ENCODE results near the gene SPECC1L. TPM values are rescaled to one million over a fixed set of nuclear protein-coding genes. Genes with fewer than 3 reads are reported as not detected.

SPECC1L gene
- total and polyA plus RNA-seq, 10 donors, result 5.0 to 65.4 (median 41.5) TPM

GRCh38 chr22:24302591-24302990 is 32.0 kb downstream of the SPECC1L start:
- TF ChIP-seq POLR2A (IDR thresholded peaks at IDR 0.05) (no peak), POLR2AphosphoS5 (IDR thresholded peaks at IDR 0.05) (no peak), CTCF (IDR thresholded peaks at IDR 0.05 in 8 of 11, conservative IDR thresholded peaks at IDR 0.05 in 3 of 11) (no peak)
- WGBS, 5 donors, result 38 to 63% (median 53%) methylated on average over 1 of the region's 1 CpG
- Histone ChIP-seq H3K27me3 (replicated peaks in 1 of 7) (no peaks in the 10 kb centered on the region), H3K4me1 (peaks cover 27 to 78% (median 50%) of the 10 kb centered on the region in 6 donors), H3K36me3 (peaks cover 0 to 53% (median 10%) of the 10 kb centered on the region in 6 donors), H3K9me3 (no peaks in the 10 kb centered on the region), H3K4me3 (no peak overlapping the region), H3K27ac (peak overlapping the region in 6 of 8 donors; percentile 30 to 77 (median 53))
- intact Hi-C loops (cut with DNase I; ENCODE audit: low total_unique reads), result no loop called here
- DNase-seq, result no peak

GRCh38 chr22:24303007-24303406 is 32.4 kb downstream of the SPECC1L start:
- intact Hi-C loops (cut with DNase I; ENCODE audit: low total_unique reads), result no loop called here
- WGBS, 5 donors, result 22 to 42% (median 32%) methylated on average over 4 of the region's 4 CpGs
- peaks cover 27 to 78% (median 50%) of the 10 kb centered on the region in 6 donors for H3K4me1 ChIP-seq

GRCh38 chr22:24304062-24304675 is 33.5 kb downstream of the SPECC1L start:
- intact Hi-C loops (cut with DNase I; ENCODE audit: low total_unique reads), result no loop called here
- Histone ChIP-seq H3K4me3 (no peak overlapping the region), H3K27me3 (replicated peaks in 1 of 7) (no peaks in the 10 kb centered on the region), H3K27ac (peak overlapping the region in 4 of 8 donors; percentile 10 to 67 (median 30)), H3K4me1 (peaks cover 27 to 66% (median 47%) of the 10 kb centered on the region in 6 donors), H3K36me3 (peaks cover 0 to 64% (median 10%) of the 10 kb centered on the region in 6 donors), H3K9me3 (no peaks in the 10 kb centered on the region)
- no peak for DNase-seq
- TF ChIP-seq POLR2A (IDR thresholded peaks at IDR 0.05) (no peak), CTCF (IDR thresholded peaks at IDR 0.05 in 8 of 11, conservative IDR thresholded peaks at IDR 0.05 in 3 of 11) (no peak), POLR2AphosphoS5 (IDR thresholded peaks at IDR 0.05) (no peak)
- WGBS, 5 donors, result 88 to 95% (median 91%) methylated on average over 1 of the region's 1 CpG

More at GRCh38 chr22:24303007-24303406, 32.4 kb downstream of the SPECC1L start:
- no peaks in the 10 kb centered on the region for H3K27me3 ChIP-seq (replicated peaks in 1 of 7)
- peaks cover 0 to 54% (median 10%) of the 10 kb centered on the region in 6 donors for H3K36me3 ChIP-seq
- no peaks in the 10 kb centered on the region for H3K9me3 ChIP-seq
- no peak overlapping the region for H3K4me3 ChIP-seq
- DNase-seq, result no peak
- TF ChIP-seq CTCF (IDR thresholded peaks at IDR 0.05 in 8 of 11, conservative IDR thresholded peaks at IDR 0.05 in 3 of 11) (no peak), POLR2A (IDR thresholded peaks at IDR 0.05) (no peak), POLR2AphosphoS5 (IDR thresholded peaks at IDR 0.05) (no peak)
- peak overlapping the region in 7 of 8 donors; percentile 18 to 77 (median 49) for H3K27ac ChIP-seq

GRCh38 chr22:24305260-24305692 is 34.6 kb downstream of the SPECC1L start:
- peak overlapping the region in 2 of 8 donors; percentile 4 to 60 for H3K27ac ChIP-seq
- DNase-seq, result no peak
- WGBS, 5 donors, result 27 to 35% (median 28%) methylated on average over 3 of the region's 3 CpGs
- H3K9me3 ChIP-seq, result no peaks in the 10 kb centered on the region
- no peak overlapping the region for H3K4me3 ChIP-seq
- intact Hi-C loops (cut with DNase I; ENCODE audit: low total_unique reads), result no loop called here
- H3K27me3 ChIP-seq (replicated peaks in 1 of 7), result no peaks in the 10 kb centered on the region
- H3K36me3 ChIP-seq, result peaks cover 0 to 75% (median 14%) of the 10 kb centered on the region in 6 donors
- H3K4me1 ChIP-seq, result peaks cover 27 to 55% (median 47%) of the 10 kb centered on the region in 6 donors
- TF ChIP-seq CTCF (IDR thresholded peaks at IDR 0.05 in 8 of 11, conservative IDR thresholded peaks at IDR 0.05 in 3 of 11), result no peak
- no peak for TF ChIP-seq POLR2A (IDR thresholded peaks at IDR 0.05)
- TF ChIP-seq POLR2AphosphoS5 (IDR thresholded peaks at IDR 0.05), result no peak
